Left kidney (tissue), 2 donors: ENCODE measurements around the gene STYXL1. TPM values are rescaled to one million over a fixed set of nuclear protein-coding genes. Genes with fewer than 3 reads are reported as not detected.
A peak's percentile ranks its signal among the peaks of the same experiment; 100 is the strongest.

Source experiments
- DNase-seq: peaks from one replicate; pipeline ENCODE4 v3.0.0-alpha.2; 2013
- polyA plus RNA-seq: library from polyadenylated mRNA; unstranded; fragments of 120-200 nt; gene quantifications from one replicate; pipeline ENCODE4 v1.2.1, GENCODE V29; 2013; ENCODE audit not compliant: insufficient read length

STYXL1 gene
- polyA plus RNA-seq, 1 donor = 47.5 TPM

GRCh38 chr7:75980430-75981202 lies 67.2 kb downstream of the STYXL1 start:
- DNase-seq = no peak

- DNase-seq = no peak
Measured at GRCh38 chr7:75979759-75980429, 67.9 kb downstream of the STYXL1 start.

- no peak for DNase-seq
Measured at GRCh38 chr7:75977743-75978142, 70.1 kb downstream of the STYXL1 start.

- DNase-seq = no peak
Measured at GRCh38 chr7:75971961-75972763, 75.6 kb downstream of the STYXL1 start.

GRCh38 chr7:75971309-75971960 lies 76.4 kb downstream of the STYXL1 start:
- DNase-seq = no peak

GRCh38 chr7:75969704-75970498 lies 77.9 kb downstream of the STYXL1 start:
- DNase-seq = no peak

GRCh38 chr7:75969182-75969581 lies 78.6 kb downstream of the STYXL1 start:
- DNase-seq = no peak

GRCh38 chr7:75968561-75969001 lies 79.2 kb downstream of the STYXL1 start:
- no peak for DNase-seq

- DNase-seq = no peak
Measured at GRCh38 chr7:75968012-75968411, 79.8 kb downstream of the STYXL1 start.

GRCh38 chr7:75967487-75967997 lies 80.3 kb downstream of the STYXL1 start:
- DNase-seq = peak; percentile 78

- no peak for DNase-seq
Measured at GRCh38 chr7:75967055-75967454, 80.7 kb downstream of the STYXL1 start.

- no peak for DNase-seq
Measured at GRCh38 chr7:75966190-75966961, 81.4 kb downstream of the STYXL1 start.

GRCh38 chr7:75965617-75966016 lies 82.2 kb downstream of the STYXL1 start:
- no peak for DNase-seq

GRCh38 chr7:75963381-75963995 lies 84.3 kb downstream of the STYXL1 start:
- DNase-seq = no peak

- DNase-seq = no peak
Measured at GRCh38 chr7:75962607-75963380, 85.0 kb downstream of the STYXL1 start.

GRCh38 chr7:75961218-75961617 lies 86.6 kb downstream of the STYXL1 start:
- DNase-seq = no peak

- no peak for DNase-seq
Measured at GRCh38 chr7:75960372-75960771, 87.4 kb downstream of the STYXL1 start.

GRCh38 chr7:75958802-75959543 lies 88.8 kb downstream of the STYXL1 start:
- DNase-seq = no peak
